ENCODE data around the gene PDF.

Gene PDF

GRCh38 chr16:69339289-69340094 lies 9.1 kb upstream of the PDF start, which contains the start of the genes COG8 and NIP7:
TSS of gene COG8 (minus strand) at chr16:69339564. CDS start at chr16:69339552, 12 bp downstream.
TSS of gene NIP7 (plus strand) at chr16:69339772. CDS start at chr16:69339830, 58 bp downstream.
- in situ Hi-C loops (cut with MboI; ENCODE audit: low sequenced_read_pairs): no loop called here

GRCh38 chr16:69338557-69339288 lies 8.3 kb upstream of the PDF start:
- in situ Hi-C loops (cut with MboI; ENCODE audit: low sequenced_read_pairs): no loop called here

GRCh38 chr16:69334696-69335095 lies 4.3 kb upstream of the PDF start:
- in situ Hi-C loops (cut with MboI; ENCODE audit: low sequenced_read_pairs): no loop called here

DNA sequence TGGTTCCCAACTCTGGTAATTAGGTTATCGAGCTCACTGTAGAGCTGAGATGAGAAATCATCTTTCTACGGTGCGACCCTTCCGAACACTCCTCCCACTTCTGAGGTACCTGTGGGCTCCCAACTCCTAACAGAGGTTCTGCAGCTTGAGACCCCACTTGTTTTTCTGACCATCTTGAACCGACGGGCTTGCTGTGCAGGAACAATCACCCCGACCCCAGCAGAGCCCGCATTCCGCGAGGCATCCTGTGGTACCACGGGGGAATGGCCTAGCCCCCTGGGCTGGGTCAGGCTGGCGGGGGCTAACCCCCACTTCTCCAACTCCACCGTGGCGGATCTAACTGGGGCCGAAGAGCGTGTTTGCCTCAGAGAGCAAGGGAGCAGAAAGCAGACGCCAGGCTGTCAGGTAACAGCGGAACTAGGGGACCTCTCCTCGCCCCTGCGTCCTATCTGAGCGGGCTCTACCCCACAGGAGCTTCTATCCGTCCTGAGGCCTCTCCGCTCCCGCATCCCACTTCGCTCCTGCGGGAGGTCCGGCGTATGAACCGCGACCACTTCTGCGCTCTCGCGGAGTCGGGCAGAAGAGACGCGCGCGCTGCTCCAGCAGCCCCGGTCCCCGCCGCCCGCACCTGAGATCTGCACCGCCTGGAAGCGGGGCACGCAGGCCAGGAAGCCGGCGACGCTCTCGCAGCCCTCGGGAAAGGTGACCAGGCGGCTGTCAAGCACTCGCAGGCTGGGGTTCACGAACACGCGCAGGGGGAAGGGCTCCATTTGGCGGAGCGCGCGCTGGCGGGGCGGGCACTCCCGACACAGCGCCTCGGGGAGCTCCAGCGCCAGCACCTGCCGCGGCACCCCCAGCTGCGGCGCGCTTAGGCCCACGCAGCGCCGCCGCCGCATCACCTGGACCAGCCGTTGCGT lies 761 bp downstream of the PDF start:
- in situ Hi-C loops (cut with MboI; ENCODE audit: low sequenced_read_pairs): no loop called here

DNA sequence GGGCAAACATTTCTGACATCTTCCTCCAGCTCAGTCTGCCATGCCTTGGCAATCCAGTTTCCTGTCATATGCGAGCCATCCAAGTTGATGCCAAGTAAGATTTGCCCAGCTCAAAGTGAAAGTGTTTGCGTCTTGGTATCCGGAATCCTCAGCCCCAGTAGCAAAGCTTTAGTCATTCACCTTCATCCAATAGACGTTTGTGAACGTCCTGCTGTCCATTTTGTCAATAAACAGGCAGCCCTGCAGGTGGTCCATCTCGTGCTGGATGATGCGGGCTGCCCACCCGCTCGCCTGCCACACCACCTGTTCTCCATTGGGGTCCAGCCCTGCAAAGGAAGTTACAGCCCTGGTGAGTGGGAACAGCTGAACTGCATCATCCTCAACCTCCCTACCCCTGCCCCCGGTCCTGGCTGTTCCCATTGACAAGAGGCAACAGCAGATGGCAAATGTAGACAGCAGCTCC lies 1.5 kb downstream of the PDF start:
- in situ Hi-C loops (cut with MboI; ENCODE audit: low sequenced_read_pairs): no loop called here

DNA sequence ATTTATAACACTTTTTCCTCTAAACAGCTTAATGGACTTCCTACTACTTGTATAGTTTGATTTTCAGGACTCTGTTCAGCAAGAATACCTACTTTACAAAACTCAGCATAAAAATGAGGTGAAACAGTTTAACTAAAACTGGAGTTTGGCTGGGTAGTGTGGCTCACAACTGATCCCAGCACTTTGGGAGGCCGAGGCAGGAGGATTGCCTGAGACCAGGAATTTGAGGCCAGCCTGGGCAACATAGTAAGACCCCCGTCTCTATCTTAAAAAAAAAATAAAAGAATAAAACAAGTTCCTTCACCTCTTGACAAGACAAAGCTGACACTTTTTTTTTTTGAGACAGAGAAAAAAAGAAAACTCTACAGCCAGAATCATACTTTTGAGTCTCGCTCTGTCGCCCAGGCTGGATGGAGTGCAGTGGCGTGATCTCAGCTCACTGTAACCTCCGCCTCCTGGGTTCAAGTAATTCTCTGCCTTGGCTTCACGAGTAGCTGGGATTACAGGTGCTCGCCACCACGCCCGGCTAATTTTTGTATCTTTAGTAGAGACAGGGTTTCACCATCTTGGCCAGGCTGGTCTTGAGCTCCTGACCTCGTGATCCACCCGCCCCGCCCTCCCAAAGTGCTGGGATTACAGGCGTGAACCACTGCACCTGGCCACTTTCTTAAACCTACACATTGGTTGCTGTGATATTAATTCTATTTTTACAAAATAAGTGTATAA lies 2.6 kb downstream of the PDF start:
- in situ Hi-C loops (cut with MboI; ENCODE audit: low sequenced_read_pairs): no loop called here

DNA sequence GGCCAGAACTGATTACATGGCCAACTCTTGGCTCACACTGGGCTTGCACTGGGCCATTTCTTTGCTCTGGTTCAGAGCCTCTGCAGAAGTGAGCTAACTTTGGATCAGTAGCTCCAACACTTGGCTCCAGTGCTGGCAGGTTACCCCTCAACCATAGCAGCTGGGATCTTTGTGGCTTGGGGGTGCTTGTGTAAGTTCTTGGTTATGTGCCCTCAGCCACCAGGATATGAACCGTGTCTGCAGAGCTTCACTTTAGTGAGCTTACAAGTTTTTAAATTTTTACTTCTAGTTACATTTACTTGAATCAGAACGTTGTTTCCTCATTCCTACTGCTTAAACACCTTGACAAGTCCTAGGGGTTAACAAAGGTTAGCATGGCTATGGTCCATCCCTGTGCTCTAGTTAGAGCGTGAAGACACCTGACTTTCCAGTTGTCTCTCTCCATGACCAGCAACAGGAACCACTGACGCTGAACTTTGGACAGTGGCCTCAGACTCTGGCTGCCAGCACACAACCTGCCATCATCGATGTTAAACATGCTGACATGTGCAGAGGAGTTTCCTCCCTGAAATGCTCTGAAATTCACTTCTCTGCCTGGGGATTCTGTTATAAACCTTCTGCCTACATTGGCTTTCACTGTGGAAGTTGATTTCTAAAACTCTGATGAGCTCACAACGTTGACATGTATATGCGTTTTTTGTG lies 4.1 kb downstream of the PDF start:
- in situ Hi-C loops (cut with MboI; ENCODE audit: low sequenced_read_pairs): no loop called here

GRCh38 chr16:69325784-69326171 lies 4.6 kb downstream of the PDF start:
- in situ Hi-C loops (cut with MboI; ENCODE audit: low sequenced_read_pairs): no loop called here

DNA sequence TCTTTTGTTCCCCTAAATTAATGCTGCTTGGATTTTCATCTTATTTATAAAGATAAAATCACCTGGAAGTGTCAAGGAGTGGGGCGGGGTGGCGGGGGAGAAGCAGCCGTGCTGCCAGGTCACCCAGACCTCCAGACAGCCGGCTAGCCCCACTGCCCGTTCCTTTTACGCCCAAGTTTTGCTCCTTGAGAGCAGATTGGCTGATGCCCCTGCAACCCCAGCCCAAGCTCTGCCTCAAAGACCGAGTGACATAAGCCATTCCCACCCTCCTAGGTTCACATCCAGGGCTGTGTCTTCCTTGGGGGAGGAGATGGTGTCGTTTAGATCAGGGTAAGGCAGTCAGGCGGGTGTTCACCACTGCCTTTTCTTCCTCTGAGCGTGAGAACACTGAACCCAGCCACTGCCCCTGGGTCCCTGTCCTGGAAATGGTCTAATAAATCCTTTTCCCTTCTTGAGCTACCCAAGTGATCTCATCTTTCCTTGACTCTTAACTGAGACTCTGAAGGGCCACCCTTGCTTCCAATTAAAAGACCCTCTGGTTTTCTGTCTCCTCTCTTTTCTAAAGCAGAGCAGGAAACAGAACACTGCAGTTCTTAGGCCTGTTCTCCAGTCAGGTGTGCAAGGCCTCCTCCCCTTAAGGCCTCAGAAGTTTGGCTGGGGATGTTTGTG lies 5.7 kb downstream of the PDF start:
- in situ Hi-C loops (cut with MboI; ENCODE audit: low sequenced_read_pairs): no loop called here

DNA sequence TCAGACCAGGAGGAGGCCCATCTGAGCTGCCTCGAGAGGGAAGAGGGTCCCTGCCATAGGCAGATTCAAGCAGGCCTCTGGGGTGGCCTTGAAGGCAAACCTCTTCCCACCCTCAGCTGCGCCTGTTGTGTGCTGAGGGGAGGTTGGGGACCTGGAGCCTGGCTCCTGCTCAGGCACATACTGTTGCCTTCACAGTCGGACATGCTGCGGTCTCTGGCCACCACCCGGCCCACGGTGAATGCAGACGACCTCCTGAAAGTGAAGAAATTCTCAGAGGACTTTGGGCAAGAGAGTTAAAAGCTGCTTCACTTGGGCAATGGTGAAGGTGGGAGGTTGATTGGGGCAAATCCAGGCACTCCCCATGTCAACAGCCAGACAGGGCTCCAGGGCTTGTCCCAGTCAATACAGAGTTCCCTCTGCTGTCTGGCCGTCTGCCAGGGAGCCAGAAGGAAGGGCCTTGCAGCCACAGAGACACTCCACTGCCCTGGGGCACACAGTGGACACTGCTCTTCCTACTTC lies 6.3 kb downstream of the PDF start:
- in situ Hi-C loops (cut with MboI; ENCODE audit: low sequenced_read_pairs): no loop called here

- in situ Hi-C loops (cut with MboI; ENCODE audit: low sequenced_read_pairs): no loop called here
These were observed 7.0 kb downstream of the PDF start for GRCh38 chr16:69323415-69323814.

- in situ Hi-C loops (cut with MboI; ENCODE audit: low sequenced_read_pairs): no loop called here
These were observed 8.0 kb downstream of the PDF start for GRCh38 chr16:69322343-69322742.

- in situ Hi-C loops (cut with MboI; ENCODE audit: low sequenced_read_pairs): no loop called here
These were observed 9.3 kb downstream of the PDF start for GRCh38 chr16:69321080-69321479.

DNA sequence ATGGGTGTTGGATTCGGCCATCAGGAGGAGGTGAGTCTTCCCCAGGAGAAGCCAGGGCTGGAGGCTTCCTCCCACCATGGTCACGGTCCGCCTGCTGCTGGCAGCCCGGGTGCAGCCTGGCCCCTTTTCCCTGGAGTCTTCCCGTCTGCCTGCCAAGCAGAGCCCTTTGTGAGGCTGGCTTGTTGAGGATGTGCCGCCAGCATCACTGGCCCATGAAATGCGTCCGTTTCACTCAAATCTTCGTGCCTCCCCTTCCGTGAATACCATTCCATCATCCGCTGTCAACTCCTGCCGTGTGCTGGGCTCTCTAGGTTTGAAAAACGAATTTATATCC lies 9.7 kb downstream of the PDF start:
- in situ Hi-C loops (cut with MboI; ENCODE audit: low sequenced_read_pairs): no loop called here

- in situ Hi-C loops (cut with MboI; ENCODE audit: low sequenced_read_pairs): no loop called here
These were observed 10.3 kb downstream of the PDF start for GRCh38 chr16:69319826-69320739.

DNA sequence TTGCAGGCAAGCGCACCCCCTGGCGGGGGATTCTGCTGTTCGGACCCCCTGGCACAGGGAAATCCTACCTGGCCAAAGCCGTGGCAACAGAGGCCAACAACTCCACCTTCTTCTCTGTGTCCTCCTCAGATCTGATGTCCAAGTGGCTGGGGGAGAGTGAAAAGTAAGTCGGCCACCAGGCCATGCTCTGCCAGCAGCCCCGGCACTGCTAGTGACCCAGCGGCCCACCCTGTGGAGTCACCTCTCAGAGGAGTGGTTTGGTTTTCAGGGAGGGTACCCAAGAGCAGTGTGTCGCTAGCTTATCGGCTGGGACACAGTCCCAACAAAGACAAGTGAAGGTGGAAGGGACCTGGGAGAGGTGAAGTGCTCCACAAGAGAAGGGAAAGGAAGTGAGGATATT lies 11.0 kb downstream of the PDF start:
- in situ Hi-C loops (cut with MboI; ENCODE audit: low sequenced_read_pairs): no loop called here

DNA sequence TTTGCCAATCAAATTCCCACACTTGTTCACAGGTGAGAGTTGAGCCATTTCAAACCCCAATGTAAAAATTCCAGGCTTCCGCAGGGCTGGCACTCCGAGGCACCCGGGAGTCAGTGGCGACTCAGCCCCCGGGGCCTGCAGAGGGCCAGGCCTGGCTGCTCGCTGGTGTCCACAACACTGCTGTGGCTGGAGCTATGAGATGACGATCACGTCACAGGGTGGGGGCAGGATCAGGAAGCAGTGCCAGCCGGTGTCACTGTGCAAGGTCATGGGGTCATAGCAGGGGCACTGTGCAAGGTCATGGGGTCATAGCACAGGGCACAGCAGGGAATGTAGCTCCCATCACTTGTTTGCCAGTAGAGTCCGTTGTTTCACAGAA lies 11.5 kb downstream of the PDF start:
- in situ Hi-C loops (cut with MboI; ENCODE audit: low sequenced_read_pairs): no loop called here
